ENCODE measurements around the gene UBE2J2.

UBE2J2 gene

DNA sequence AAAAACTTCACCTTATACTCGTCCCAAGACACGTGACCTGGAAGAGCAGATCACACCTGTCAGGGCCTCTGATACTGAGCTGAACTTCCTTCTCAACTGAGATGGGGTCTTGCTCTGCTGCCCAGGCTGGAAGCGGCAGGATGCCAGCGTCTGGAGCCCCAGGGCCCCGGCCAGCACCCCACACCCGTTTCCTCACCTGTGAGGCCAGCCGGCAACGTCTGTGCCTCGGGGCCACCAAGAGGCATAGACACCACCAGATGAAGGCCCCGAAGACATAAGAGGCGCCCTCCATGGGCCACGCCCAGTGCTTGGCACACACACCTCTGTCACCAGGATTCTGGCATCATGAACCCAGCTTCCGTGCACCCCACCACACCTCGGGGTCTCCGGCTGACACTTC, 50.3 kb downstream of the UBE2J2 start:
- FAIRE-seq, result no peak

DNA sequence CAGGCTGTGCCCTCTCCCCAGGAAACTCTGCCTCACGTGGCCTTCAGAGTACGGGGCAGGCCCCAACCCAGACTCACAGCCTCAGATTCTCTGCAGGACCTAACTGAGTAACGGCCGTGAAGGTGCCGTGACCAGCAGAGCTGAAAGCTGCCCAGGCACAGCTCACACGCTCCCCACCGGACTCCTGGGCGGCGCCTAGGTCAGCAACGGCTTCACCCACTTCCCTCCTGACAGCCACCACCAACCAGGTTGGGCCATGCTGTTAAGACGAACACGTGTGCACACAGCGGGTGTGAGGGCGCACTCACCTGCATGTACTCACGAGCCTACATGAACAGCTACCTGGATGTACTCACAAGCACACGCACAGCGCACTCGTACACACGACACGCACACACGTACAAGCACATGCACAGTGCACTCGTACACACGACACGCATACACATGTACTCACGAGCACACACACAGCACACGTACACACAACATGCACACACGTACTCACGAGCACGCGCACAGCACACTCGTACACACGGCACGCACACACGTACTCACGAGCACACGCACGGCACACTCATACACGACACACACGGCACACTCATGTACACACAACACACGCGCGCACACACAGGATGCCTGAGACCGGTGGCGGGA, 51.0 kb downstream of the UBE2J2 start:
- TF ChIP-seq POLR2AphosphoS5 (IDR thresholded peaks at IDR 0.05; ENCODE audit: low read depth, low read length) (peak; percentile 38; the same call in 1 of the 2 replicates), POLR2A (IDR thresholded peaks at IDR 0.05; ENCODE audit: low read depth, low read length) (no peak)
- DNase-seq (ENCODE audit: insufficient read length), result no peak
- FAIRE-seq, result no peak

More for the DNA sequence above, 50.3 kb downstream of the UBE2J2 start:
- no peak for TF ChIP-seq TAF1 (IDR thresholded peaks at IDR 0.05; ENCODE audit: borderline replicate concordance, low read depth, low read length)
- TF ChIP-seq POLR2AphosphoS5 (IDR thresholded peaks at IDR 0.05; ENCODE audit: low read depth, low read length), result no peak
- no peak for TF ChIP-seq POLR2A (IDR thresholded peaks at IDR 0.05; ENCODE audit: low read depth, low read length)
- no peak for DNase-seq (ENCODE audit: insufficient read length)

DNA sequence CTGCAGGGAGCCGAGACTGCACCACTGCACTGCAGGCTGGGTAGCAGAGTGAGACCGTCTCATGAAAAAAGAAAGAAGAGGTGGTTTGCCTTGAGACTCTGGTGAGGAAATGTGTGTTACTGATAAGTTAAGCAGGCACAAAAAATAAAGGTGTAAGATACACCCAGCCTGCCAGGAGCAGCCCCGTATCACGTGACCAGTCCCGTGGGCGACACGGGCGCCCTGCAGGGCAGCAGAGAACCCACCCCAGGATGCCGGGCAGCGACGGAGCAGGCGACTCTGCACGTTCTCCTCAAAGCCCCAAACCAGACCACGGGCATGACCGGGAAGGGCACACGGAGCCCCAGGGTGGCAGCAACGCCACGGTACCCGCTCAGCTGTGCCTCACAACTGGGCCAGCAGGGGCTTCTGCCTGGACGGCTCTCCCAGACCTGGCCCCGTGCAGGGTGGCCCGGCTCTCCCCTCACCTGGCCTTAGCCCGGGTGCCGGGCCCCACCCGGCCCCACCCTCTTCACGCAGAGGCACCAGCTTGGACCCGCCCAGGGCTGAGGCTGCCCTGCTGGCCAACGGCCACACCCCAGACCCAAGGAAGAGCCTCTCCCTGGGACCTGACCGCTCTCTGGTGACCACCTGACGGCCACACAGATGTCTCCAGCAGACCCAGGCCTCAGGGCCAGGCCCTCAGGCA, 51.6 kb downstream of the UBE2J2 start:
- FAIRE-seq, result no peak
- TF ChIP-seq TAF1 (IDR thresholded peaks at IDR 0.05; ENCODE audit: borderline replicate concordance, low read depth, low read length), result no peak
- no peak for TF ChIP-seq POLR2A (IDR thresholded peaks at IDR 0.05; ENCODE audit: low read depth, low read length)
- TF ChIP-seq POLR2AphosphoS5 (IDR thresholded peaks at IDR 0.05; ENCODE audit: low read depth, low read length), result no peak
- DNase-seq (ENCODE audit: insufficient read length), result no peak

DNA sequence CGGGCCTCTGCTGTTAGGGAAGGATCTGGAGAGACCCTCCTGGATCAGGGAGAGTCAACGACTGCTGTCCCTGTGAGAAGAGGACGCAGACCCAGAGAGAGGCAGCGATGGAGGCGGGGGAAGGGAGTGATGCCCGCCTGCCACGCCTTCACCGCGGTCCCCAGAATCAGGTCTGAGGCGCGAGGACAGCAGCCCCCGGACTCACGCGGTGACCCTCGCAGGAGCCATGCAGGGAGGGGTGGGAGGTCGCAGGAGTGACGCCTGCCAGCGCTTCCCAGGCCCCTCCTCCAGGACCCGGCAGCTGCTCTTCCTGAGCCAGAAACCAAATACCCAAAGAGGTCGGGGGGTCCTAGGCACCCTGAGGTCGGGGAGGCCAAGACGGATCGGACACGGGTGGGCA, 53.5 kb downstream of the UBE2J2 start:
- TF ChIP-seq TAF1 (IDR thresholded peaks at IDR 0.05; ENCODE audit: borderline replicate concordance, low read depth, low read length) (no peak), POLR2A (IDR thresholded peaks at IDR 0.05; ENCODE audit: low read depth, low read length) (no peak), POLR2AphosphoS5 (IDR thresholded peaks at IDR 0.05; ENCODE audit: low read depth, low read length) (no peak)
- DNase-seq (ENCODE audit: insufficient read length), result no peak
- FAIRE-seq, result no peak

DNA sequence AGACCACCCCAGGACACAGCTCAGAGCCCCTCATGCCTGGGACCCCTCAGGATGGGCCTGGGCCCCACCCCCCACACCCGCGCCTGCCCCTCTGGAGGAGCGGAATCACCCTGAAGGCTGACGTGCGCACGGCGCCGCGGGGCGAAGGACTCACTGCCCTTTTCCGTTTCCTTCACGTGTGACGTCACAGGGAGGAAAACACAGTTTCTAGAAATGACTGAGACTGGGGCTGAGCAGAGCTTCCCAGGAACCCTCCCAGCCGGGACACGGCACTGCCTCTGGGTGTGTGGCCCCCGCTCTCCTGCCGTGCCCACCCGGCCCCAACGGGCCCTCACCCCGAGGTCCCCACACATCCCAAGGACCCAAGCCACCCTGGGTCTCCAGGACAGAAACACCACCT, 54.3 kb downstream of the UBE2J2 start:
- TF ChIP-seq POLR2A (IDR thresholded peaks at IDR 0.05; ENCODE audit: low read depth, low read length) (no peak), TAF1 (IDR thresholded peaks at IDR 0.05; ENCODE audit: borderline replicate concordance, low read depth, low read length) (no peak), POLR2AphosphoS5 (IDR thresholded peaks at IDR 0.05; ENCODE audit: low read depth, low read length) (no peak)
- no peak for DNase-seq (ENCODE audit: insufficient read length)
- no peak for FAIRE-seq

DNA sequence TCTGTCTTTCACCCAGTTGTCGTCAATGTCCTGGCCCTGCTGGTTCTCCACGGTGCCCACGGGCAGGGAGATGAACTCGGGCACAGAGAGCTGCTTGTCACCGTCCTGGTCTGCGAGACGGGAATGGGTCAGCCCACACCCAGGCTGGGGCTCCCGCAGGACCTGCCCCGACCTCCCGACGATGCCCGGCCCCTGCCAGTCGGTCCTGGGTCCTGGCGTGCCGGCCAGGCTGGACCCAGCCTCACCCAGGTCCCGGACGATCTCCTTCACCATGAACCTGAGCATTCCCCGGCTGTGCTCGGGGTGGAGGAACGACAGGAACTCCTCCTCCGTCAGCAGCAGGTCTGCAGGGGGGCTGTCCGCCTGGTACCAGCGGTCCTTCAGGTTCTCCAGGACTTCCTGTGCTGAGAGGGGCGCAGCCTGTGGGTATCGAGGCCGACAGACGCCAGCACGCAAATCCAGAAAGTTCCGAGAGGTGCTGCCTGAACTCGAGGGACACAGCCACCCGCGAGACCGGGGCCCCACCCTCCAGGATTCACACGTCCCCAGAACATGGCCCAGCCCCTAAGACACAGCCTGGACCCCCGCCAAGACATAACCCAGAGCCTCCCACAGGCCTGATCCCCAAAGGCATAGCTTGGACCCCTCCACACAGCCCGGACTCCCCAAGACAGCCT, 55.0 kb downstream of the UBE2J2 start:
- DNase-seq (ENCODE audit: insufficient read length) (no peak), FAIRE-seq (no peak)
- no peak for TF ChIP-seq POLR2AphosphoS5 (IDR thresholded peaks at IDR 0.05; ENCODE audit: low read depth, low read length)
- TF ChIP-seq TAF1 (IDR thresholded peaks at IDR 0.05; ENCODE audit: borderline replicate concordance, low read depth, low read length), result no peak

DNA sequence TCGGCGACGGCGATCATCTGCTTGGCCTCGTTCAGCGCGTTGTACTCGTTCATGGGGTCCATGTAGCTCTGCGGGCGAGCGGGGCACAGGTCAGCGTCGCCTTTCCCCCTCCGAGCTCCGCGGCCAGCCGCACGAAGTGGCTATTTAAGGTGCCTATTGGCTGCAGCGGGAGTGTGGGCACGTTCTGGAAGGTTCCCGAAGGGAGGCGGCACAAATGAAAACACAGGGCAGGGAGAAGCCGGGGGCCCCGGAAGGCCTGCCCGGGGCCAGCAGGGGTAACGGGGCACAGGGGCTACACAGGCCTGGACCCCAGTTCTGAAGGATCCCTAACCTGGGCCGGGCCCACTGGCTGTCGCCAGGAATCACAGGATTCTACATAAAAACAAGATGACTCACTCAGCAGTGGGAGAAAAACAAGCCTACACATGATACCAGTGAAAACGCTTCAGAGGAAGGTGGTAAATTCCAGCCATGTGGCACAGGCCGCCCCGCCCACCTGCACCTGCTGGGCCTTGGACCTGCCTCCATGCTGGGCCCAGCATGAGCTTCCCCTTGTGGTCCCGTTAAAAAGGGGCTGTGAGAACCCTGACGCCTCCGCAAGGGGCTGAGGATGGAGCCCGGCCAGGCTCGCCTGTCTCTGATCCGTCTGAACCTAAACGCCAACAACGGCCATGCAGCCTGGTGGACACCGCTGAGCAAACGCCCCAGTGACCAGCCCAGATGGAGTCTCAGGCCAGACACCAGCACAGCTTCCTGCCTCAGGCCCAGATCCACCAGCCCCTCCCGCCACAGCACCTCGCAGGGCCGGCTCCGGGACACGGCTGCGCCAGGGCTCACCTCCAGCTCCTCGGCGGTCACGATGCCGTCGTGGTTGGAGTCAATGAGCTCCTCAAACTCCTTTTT, 55.8 kb downstream of the UBE2J2 start:
- FAIRE-seq (no peak), DNase-seq (ENCODE audit: insufficient read length) (no peak)
- no peak for TF ChIP-seq POLR2A (IDR thresholded peaks at IDR 0.05; ENCODE audit: low read depth, low read length)
- 0 out of 2 replicates have a peak, but pooled peaks have one; percentile 25 for TF ChIP-seq POLR2AphosphoS5 (IDR thresholded peaks at IDR 0.05; ENCODE audit: low read depth, low read length)

DNA sequence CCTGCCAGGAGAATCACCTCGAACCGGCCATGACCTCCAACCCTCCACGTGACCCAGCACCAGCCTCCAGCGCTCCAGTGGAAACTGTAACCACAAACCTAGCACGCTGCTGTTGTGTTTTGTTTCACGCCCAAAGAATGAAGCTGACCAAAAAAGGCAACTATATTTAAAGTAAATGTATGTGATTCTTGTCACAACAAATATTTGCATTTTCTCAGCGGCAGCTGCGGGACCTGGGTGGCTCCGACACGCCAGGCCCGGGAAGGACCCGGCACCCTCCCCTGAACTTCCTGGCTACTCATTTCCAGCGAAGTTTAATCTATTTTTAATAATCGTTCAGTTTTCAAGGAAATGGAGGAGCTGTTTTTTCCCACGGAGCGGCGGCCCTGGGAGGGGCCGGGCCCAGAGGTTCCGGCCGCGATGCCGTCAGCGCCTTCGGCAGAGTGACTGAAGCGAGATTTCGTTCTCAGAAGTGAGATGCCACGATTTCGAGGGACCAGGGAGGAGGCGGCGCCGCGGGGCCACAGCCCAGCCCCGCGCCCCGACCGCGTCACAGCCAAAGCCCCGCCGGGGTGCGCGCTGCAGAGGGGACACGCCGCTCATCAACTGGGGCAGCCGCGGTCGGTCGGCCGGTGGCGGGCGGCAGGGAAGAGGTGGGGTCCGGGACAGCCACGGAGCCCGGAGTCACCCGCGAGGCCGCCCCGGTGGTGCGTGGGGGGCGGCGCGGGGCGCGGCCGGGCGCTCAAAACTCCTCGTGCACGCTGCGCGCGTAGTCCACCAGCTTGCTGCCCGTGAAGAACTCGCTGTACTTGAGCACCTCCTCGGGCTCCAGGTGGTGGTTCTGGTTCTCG, 56.7 kb downstream of the UBE2J2 start:
- FAIRE-seq, result no peak
- DNase-seq (ENCODE audit: insufficient read length), result no peak
- TF ChIP-seq POLR2AphosphoS5 (IDR thresholded peaks at IDR 0.05; ENCODE audit: low read depth, low read length) (no peak), POLR2A (IDR thresholded peaks at IDR 0.05; ENCODE audit: low read depth, low read length) (no peak), TAF1 (IDR thresholded peaks at IDR 0.05; ENCODE audit: borderline replicate concordance, low read depth, low read length) (no peak)

DNA sequence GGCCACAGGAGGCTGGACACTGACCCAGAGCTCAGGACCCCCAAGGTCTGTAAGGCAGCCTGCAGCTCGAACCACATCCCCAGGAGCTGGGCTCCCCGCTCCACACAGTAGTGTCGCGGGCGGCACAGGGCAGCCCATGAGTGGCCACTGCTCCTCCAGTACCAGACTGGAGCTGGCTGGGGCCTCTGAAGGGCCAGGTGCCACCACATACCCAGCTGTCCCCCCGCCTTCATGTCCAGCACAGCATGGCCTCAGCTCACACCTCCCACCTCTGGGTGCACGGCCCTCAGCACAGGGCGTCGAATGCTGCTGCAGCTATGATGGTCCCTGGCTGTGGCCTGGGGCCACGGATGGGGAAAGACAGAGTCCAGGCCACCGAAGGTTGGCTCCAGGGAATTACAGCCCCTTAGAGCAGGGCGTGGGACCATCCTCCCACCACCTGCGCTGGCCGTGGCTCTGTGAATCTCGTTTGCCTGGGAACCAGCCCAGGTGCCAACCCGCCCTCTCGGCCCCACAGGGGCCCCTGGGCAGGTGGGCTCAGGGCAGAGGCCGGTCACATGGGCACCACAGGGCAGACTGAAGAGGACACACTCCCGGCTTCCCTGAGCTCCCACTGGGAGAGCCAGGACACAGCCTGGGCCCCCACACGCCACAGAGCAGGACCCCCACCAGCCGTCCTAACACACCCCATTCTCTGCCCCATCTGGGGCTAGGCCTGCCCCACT, 57.6 kb downstream of the UBE2J2 start:
- TF ChIP-seq TAF1 (IDR thresholded peaks at IDR 0.05; ENCODE audit: borderline replicate concordance, low read depth, low read length) (no peak), POLR2AphosphoS5 (IDR thresholded peaks at IDR 0.05; ENCODE audit: low read depth, low read length) (peak; percentile 18; the same call in 1 of the 2 replicates)
- DNase-seq (ENCODE audit: insufficient read length), result no peak
- FAIRE-seq, result no peak

DNA sequence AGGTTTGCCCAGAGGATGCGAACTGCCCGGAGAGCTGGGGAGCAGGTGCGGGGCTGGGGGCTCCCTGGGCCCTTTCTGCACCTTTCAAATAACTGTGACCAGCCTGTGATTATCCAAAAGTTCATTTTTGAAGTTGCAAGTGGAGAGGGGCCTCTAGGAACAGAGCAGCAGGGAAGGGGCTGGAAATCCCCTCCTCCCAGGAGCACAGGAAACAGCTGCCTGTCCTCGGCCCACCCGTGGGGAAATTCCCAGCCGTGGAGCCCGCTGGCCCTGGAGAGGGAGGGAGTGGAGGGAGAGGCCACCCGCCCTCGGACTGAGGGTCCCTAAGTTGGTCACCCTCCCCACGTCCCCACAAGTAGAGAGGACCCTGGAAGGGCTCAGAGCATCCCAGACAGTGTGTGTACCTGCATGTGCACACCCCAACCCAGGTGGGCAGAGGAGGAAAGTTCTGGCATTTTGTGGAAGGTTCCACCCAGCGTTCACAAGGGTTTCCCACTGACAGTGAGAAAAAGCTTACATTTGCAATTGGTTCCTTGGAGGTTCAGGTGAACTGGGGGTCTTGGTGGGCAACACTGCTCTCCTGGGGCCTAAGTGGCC, 58.5 kb downstream of the UBE2J2 start:
- TF ChIP-seq POLR2AphosphoS5 (IDR thresholded peaks at IDR 0.05; ENCODE audit: low read depth, low read length), result no peak
- TF ChIP-seq POLR2A (IDR thresholded peaks at IDR 0.05; ENCODE audit: low read depth, low read length), result no peak
- TF ChIP-seq TAF1 (IDR thresholded peaks at IDR 0.05; ENCODE audit: borderline replicate concordance, low read depth, low read length), result no peak
- DNase-seq (ENCODE audit: insufficient read length), result no peak
- peak; percentile 90 for FAIRE-seq
